NT2/D1 (cell line): ENCODE measurements around the gene GABPB1.

Source experiments
- DNase-seq: peaks from one replicate; pipeline ENCODE4 v3.0.0-alpha.2; 2011; ENCODE audit warnings: low read depth, low spot score
- H3K27me3 ChIP-seq: 2 replicates; pipeline ENCODE4 v1.6.0; 2011; ENCODE audit warnings: mild to moderate bottlenecking; ENCODE audit not compliant: insufficient read length, insufficient read depth
- H3K36me3 ChIP-seq: 2 replicates; pipeline ENCODE4 v1.6.1; 2011; ENCODE audit warnings: mild to moderate bottlenecking, low read length, mixed read lengths; ENCODE audit not compliant: insufficient read depth, insufficient read length
- H3K4me1 ChIP-seq: 2 replicates; pipeline ENCODE4 v1.5.1; 2011; ENCODE audit not compliant: insufficient read depth, insufficient read length
- H3K4me3 ChIP-seq: 2 replicates; pipeline ENCODE4 v1.5.1; 2011; ENCODE audit warnings: low read depth; ENCODE audit not compliant: insufficient read length
- H3K9ac ChIP-seq: 2 replicates; pipeline ENCODE4 v1.6.0; 2011; ENCODE audit warnings: low read depth; ENCODE audit not compliant: insufficient read length
- H3K9me3 ChIP-seq: 2 replicates; pipeline ENCODE4 v1.5.1; 2011; ENCODE audit warnings: mild to moderate bottlenecking, low read length; ENCODE audit not compliant: insufficient read depth
- SUZ12 ChIP-seq: IDR thresholded peaks from 2 replicates; pipeline ENCODE4 v1.6.1; 2011; ENCODE audit not compliant: insufficient read length, insufficient read depth; ENCODE audit errors: extremely low read depth
- YY1 ChIP-seq: IDR thresholded peaks from 2 replicates; pipeline ENCODE4 v1.6.1; 2011; ENCODE audit not compliant: insufficient read length, insufficient read depth
- ZNF274 ChIP-seq: IDR thresholded peaks from 2 replicates; pipeline ENCODE4 v1.6.1; 2011; ENCODE audit warnings: mild to moderate bottlenecking, low read depth, low read length

The GABPB1 gene

GRCh38 chr15:50238255-50238654 lies 116.7 kb downstream of the GABPB1 start:
- no peaks in the 10 kb centered on the region for H3K36me3 ChIP-seq
- peaks cover 2% of the 10 kb centered on the region for H3K4me1 ChIP-seq
- no peak for TF ChIP-seq ZNF274
- H3K9ac ChIP-seq, result no peak overlapping the region
- no peak overlapping the region for H3K4me3 ChIP-seq
- H3K27me3 ChIP-seq, result no peaks in the 10 kb centered on the region
- H3K9me3 ChIP-seq, result no peaks in the 10 kb centered on the region
- DNase-seq, result no peak

GRCh38 chr15:50236433-50236832 lies 118.6 kb downstream of the GABPB1 start:
- Histone ChIP-seq H3K27me3 (no peaks in the 10 kb centered on the region), H3K9ac (no peak overlapping the region), H3K36me3 (no peaks in the 10 kb centered on the region), H3K9me3 (no peaks in the 10 kb centered on the region), H3K4me3 (no peak overlapping the region), H3K4me1 (peaks cover 2% of the 10 kb centered on the region)
- DNase-seq, result no peak
- TF ChIP-seq ZNF274 (no peak), YY1 (no peak), SUZ12 (no peak)

GRCh38 chr15:50235794-50236193 lies 119.2 kb downstream of the GABPB1 start:
- Histone ChIP-seq H3K9me3 (no peaks in the 10 kb centered on the region), H3K4me3 (no peak overlapping the region), H3K36me3 (no peaks in the 10 kb centered on the region), H3K27me3 (no peaks in the 10 kb centered on the region), H3K4me1 (peaks cover 2% of the 10 kb centered on the region), H3K9ac (no peak overlapping the region)
- TF ChIP-seq ZNF274 (no peak), SUZ12 (no peak), YY1 (no peak)
- DNase-seq, result no peak

GRCh38 chr15:50234764-50235163 lies 120.2 kb downstream of the GABPB1 start:
- TF ChIP-seq YY1 (no peak), ZNF274 (no peak), SUZ12 (no peak)
- no peak overlapping the region for H3K4me3 ChIP-seq
- H3K9me3 ChIP-seq, result no peaks in the 10 kb centered on the region
- no peaks in the 10 kb centered on the region for H3K27me3 ChIP-seq
- no peak overlapping the region for H3K9ac ChIP-seq
- no peaks in the 10 kb centered on the region for H3K36me3 ChIP-seq
- no peak for DNase-seq
- H3K4me1 ChIP-seq, result no peaks in the 10 kb centered on the region

- Histone ChIP-seq H3K9me3 (no peaks in the 10 kb centered on the region), H3K36me3 (no peaks in the 10 kb centered on the region), H3K4me1 (no peaks in the 10 kb centered on the region), H3K4me3 (no peak overlapping the region), H3K27me3 (no peaks in the 10 kb centered on the region), H3K9ac (no peak overlapping the region)
- no peak for TF ChIP-seq SUZ12
- TF ChIP-seq YY1, result no peak
- no peak for TF ChIP-seq ZNF274
- DNase-seq, result no peak
These were observed 121.7 kb downstream of the GABPB1 start for GRCh38 chr15:50233192-50233736.

GRCh38 chr15:50232791-50233190 lies 122.2 kb downstream of the GABPB1 start:
- no peak for DNase-seq
- H3K4me1 ChIP-seq, result no peaks in the 10 kb centered on the region
- no peak overlapping the region for H3K4me3 ChIP-seq
- no peaks in the 10 kb centered on the region for H3K9me3 ChIP-seq
- no peaks in the 10 kb centered on the region for H3K36me3 ChIP-seq
- H3K9ac ChIP-seq, result no peak overlapping the region
- TF ChIP-seq YY1 (no peak), SUZ12 (no peak), ZNF274 (no peak)
- H3K27me3 ChIP-seq, result no peaks in the 10 kb centered on the region

GRCh38 chr15:50231761-50232160 lies 123.2 kb downstream of the GABPB1 start:
- H3K27me3 ChIP-seq, result no peaks in the 10 kb centered on the region
- no peak overlapping the region for H3K4me3 ChIP-seq
- no peaks in the 10 kb centered on the region for H3K4me1 ChIP-seq
- no peak for DNase-seq
- H3K36me3 ChIP-seq, result no peaks in the 10 kb centered on the region
- H3K9ac ChIP-seq, result no peak overlapping the region
- no peaks in the 10 kb centered on the region for H3K9me3 ChIP-seq
- TF ChIP-seq YY1 (no peak), ZNF274 (no peak), SUZ12 (no peak)
